HG02678 (cell line): Measurements from ENCODE around the gene RPTOR.

ENCODE experiments used
- ATAC-seq: cut with Tn5 transposase; IDR thresholded peaks from one replicate; pipeline ENCODE4 v1.9.1; 2021; ENCODE audit warnings: mild to moderate bottlenecking, moderate library complexity; ENCODE audit not compliant: unreplicated experiment

Gene RPTOR

GRCh38 chr17:80825471-80826345, 281.1 kb downstream of the RPTOR start:
- ATAC-seq, result no peak

GRCh38 chr17:80826346-80826954, 281.8 kb downstream of the RPTOR start:
- no peak for ATAC-seq

GRCh38 chr17:80826955-80827645, 282.5 kb downstream of the RPTOR start:
- no peak for ATAC-seq

GRCh38 chr17:80827646-80828643, 283.3 kb downstream of the RPTOR start:
- ATAC-seq, result no peak

- ATAC-seq, result no peak
Observed at GRCh38 chr17:80829166-80829813, 284.7 kb downstream of the RPTOR start.

- no peak for ATAC-seq
Observed at GRCh38 chr17:80830020-80830780, 285.6 kb downstream of the RPTOR start.

GRCh38 chr17:80831491-80831890, 286.9 kb downstream of the RPTOR start:
- ATAC-seq, result no peak

- no peak for ATAC-seq
Observed at GRCh38 chr17:80832266-80832676, 287.6 kb downstream of the RPTOR start.

GRCh38 chr17:80832888-80833583, 288.4 kb downstream of the RPTOR start:
- ATAC-seq, result peak; percentile 83

- ATAC-seq, result no peak
Observed at GRCh38 chr17:80833952-80834892, 289.6 kb downstream of the RPTOR start.

GRCh38 chr17:80834893-80835275, 290.2 kb downstream of the RPTOR start:
- ATAC-seq, result no peak

- ATAC-seq, result no peak
Observed at GRCh38 chr17:80835816-80836657, 291.4 kb downstream of the RPTOR start.

GRCh38 chr17:80836658-80836965, 292.0 kb downstream of the RPTOR start:
- ATAC-seq, result no peak

GRCh38 chr17:80836971-80837481, 292.4 kb downstream of the RPTOR start:
- no peak for ATAC-seq

GRCh38 chr17:80837711-80838110, 293.1 kb downstream of the RPTOR start:
- no peak for ATAC-seq

- no peak for ATAC-seq
Observed at GRCh38 chr17:80838311-80839025, 293.8 kb downstream of the RPTOR start.
